Osteocyte (in vitro differentiated cells): Measurements from ENCODE around the gene KIRREL3. TPM values are rescaled to one million over a fixed set of nuclear protein-coding genes. Genes with fewer than 3 reads are reported as not detected.

ENCODE experiments used
- DNase-seq: peaks from one replicate; pipeline ENCODE4 v3.0.0; 2021; ENCODE audit warnings: mixed read lengths; ENCODE audit not compliant: unreplicated experiment; ENCODE audit errors: extremely low spot score
- H3K27ac Mint-ChIP-seq: one replicate; pipeline ENCODE4 v1.8.0; 2021; ENCODE audit warnings: mild to moderate bottlenecking, mixed read lengths; ENCODE audit not compliant: unreplicated experiment
- H3K27me3 Mint-ChIP-seq: one replicate; pipeline ENCODE4 v1.8.0; 2021; ENCODE audit warnings: mixed read lengths; ENCODE audit not compliant: unreplicated experiment
- H3K36me3 Mint-ChIP-seq: one replicate; pipeline ENCODE4 v1.8.0; 2021; ENCODE audit warnings: mixed read lengths; ENCODE audit not compliant: unreplicated experiment
- H3K4me1 Mint-ChIP-seq: one replicate; pipeline ENCODE4 v1.8.0; 2021; ENCODE audit warnings: mixed read lengths; ENCODE audit not compliant: unreplicated experiment
- H3K4me3 Mint-ChIP-seq: one replicate; pipeline ENCODE4 v1.8.0; 2021; ENCODE audit warnings: mild to moderate bottlenecking, moderate library complexity, mixed read lengths; ENCODE audit not compliant: unreplicated experiment
- H3K9me3 Mint-ChIP-seq: one replicate; pipeline ENCODE4 v1.8.0; 2021; ENCODE audit warnings: mixed read lengths; ENCODE audit not compliant: unreplicated experiment
- CTCF ChIP-seq: fragments of 200-600 bp; sonication (generic); IDR thresholded peaks from 2 replicates; pipeline ENCODE4 v1.5.0; 2021; ENCODE audit warnings: antibody characterized with exemption, mild to moderate bottlenecking, moderate library complexity
- total RNA-seq: library from RNA; stranded (reverse); gene quantifications from 2 replicates; pipeline ENCODE4 v1.2.1, GENCODE V29; 2021

KIRREL3 gene
- total RNA-seq, 1 donor from 2014 or later, result 1.2 TPM

- Mint-ChIP-seq H3K27ac (no peak overlapping the region), H3K4me1 (peaks cover 2% of the 10 kb centered on the region), H3K4me3 (no peak overlapping the region), H3K36me3 (no peaks in the 10 kb centered on the region), H3K9me3 (no peaks in the 10 kb centered on the region), H3K27me3 (peaks cover 8% of the 10 kb centered on the region)
- DNase-seq, result no peak
- TF ChIP-seq CTCF, result no peak
Observed at GRCh38 chr11:126518972-126519690, 481.4 kb downstream of the KIRREL3 start.

GRCh38 chr11:126518071-126518971 is 482.2 kb downstream of the KIRREL3 start:
- DNase-seq, result no peak
- H3K4me3 Mint-ChIP-seq, result no peak overlapping the region
- H3K36me3 Mint-ChIP-seq, result no peaks in the 10 kb centered on the region
- no peak overlapping the region for H3K27ac Mint-ChIP-seq
- TF ChIP-seq CTCF, result no peak
- peaks cover 2% of the 10 kb centered on the region for H3K4me1 Mint-ChIP-seq
- peaks cover 8% of the 10 kb centered on the region for H3K27me3 Mint-ChIP-seq
- H3K9me3 Mint-ChIP-seq, result no peaks in the 10 kb centered on the region

- peaks cover 8% of the 10 kb centered on the region for H3K27me3 Mint-ChIP-seq
- H3K27ac Mint-ChIP-seq, result no peak overlapping the region
- H3K9me3 Mint-ChIP-seq, result no peaks in the 10 kb centered on the region
- no peak for DNase-seq
- no peaks in the 10 kb centered on the region for H3K4me1 Mint-ChIP-seq
- no peak for TF ChIP-seq CTCF
- H3K4me3 Mint-ChIP-seq, result no peak overlapping the region
- no peaks in the 10 kb centered on the region for H3K36me3 Mint-ChIP-seq
Observed at GRCh38 chr11:126515501-126515900, 485.1 kb downstream of the KIRREL3 start.

GRCh38 chr11:126514061-126514693 is 486.4 kb downstream of the KIRREL3 start:
- no peak for TF ChIP-seq CTCF
- H3K4me3 Mint-ChIP-seq, result no peak overlapping the region
- H3K36me3 Mint-ChIP-seq, result no peaks in the 10 kb centered on the region
- H3K9me3 Mint-ChIP-seq, result no peaks in the 10 kb centered on the region
- H3K4me1 Mint-ChIP-seq, result no peaks in the 10 kb centered on the region
- no peak for DNase-seq
- peaks cover 8% of the 10 kb centered on the region for H3K27me3 Mint-ChIP-seq
- H3K27ac Mint-ChIP-seq, result no peak overlapping the region
